ENCODE results near the gene NKAIN4.
"Not testable (repeated sequence)": the region's sequence is repeated elsewhere in the genome, so short reads cannot be mapped to it uniquely, and the experiment has no call there.

NKAIN4 gene

DNA sequence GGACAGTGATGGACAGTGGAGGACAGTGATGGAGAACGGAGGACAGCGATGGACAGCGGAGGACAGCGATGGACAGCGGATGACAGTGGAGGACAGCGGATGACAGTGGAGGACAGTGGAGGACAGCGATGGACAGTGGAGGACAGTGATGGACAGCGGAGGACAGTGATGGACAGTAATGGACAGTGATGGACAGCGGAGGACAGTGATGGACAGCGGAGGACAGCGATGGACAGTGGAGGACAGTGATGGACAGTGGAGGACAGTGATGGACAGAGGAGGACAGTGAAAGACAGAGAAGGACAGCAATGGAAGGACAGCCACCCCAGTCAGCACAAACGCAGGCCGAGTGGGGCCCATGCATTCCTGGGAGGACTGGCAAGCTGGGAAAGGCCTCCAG, 3.4 kb upstream of the NKAIN4 start:
- DNase-seq (ENCODE audit: low read depth) = no peak

DNA sequence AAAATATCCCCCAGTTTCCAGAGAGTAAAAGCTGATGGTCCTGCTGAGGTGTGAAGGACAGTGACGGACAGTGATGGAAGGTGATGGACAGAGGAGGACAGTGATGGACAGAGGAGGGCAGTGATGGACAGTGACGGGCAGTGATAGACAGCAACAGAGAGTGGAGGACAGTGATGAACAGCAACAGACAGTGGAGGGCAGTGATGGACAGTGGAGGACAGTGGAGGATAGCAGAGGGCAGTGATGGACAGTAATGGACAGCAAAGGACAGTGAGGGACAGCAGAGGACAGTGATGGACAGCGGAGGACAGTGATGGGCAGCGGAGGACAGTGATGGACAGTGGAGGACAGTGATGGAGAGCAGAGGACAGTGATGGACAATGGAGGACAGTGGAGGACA, 2.7 kb upstream of the NKAIN4 start:
- DNase-seq (ENCODE audit: low read depth) = no peak

DNA sequence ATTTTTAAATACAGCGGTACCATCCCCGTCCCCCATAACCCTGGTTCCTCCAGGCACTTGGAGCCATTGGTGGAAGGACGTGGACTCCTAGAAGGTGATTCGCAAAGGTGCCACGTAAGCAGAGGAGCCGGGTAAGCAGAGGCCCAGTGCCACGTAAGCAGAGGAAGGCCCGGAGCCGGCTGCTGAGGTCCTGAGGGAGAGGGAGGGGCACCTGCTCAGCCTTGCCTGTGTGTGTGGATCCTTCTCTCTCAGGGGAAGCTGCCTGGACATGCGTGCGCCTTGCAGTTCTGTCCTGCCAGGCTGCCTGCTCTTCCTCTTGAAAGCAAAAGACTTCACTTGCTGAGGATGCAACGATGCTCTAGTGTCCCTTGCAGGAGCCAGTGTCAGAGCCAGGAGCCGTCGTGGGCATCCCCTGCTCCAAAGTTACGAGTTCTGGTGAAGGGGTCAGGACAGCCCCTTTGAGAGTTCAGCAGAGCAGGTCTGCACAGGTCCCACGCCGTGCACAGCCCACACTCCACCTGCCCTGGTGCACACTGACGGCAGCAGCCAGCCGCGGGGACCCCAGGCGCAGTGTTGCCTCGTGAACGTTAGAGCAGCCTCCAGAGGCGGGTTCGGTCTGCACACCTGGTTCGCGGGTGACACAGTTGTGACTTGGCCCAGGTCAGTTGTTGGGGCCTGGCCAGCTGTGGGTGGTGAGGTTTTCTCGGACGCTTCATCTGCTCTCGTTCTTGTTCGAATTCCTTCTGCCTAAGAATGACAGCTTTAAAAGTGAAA, 1.9 kb upstream of the NKAIN4 start:
- DNase-seq (ENCODE audit: low read depth) = no peak

DNA sequence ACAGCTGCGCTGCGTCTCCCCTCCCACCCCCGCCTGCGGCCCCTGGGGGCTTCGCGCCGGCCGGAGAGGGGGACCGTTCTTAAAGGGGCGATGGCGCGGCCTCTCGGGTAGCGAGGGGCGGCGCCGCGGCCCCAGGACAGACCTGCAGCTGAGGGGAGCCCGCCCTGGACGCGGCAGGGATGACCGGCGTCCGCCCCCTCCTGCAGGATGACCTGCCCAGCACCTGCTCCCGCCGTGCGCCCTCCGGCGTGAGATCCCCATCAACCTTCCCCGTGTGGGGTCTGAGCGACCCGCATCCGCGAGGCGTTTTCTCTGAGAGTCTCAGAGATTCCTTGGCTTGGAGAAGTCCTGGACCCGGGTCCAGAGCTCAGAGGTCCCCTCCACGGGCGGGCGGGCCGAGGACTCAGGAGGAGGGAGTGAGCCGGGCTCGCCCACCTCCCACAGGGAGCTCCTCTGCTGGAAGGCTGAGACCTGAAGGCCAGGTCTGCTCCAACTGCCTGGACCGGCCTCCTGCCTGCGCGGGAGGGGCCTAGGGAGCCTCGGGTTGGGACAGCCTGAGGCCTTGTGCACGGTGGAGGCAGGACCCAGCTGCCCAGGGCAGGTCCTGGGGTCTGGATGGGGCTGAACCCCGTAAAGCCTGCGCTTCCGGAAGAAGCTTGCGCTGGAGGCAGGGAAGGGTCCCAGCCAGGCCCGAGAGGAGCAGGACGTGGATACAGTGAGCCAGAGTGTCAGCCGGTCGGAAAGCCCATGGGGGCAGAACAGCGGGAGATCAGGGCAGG, 532 bp upstream of the NKAIN4 start:
- DNase-seq (ENCODE audit: low read depth) = no peak

GRCh38 chr20:63253438-63254231, 628 bp downstream of the NKAIN4 start:
- DNase-seq (ENCODE audit: low read depth) = no peak

- no peak for DNase-seq (ENCODE audit: low read depth)
Observed at GRCh38 chr20:63253065-63253437, 1.2 kb downstream of the NKAIN4 start.

DNA sequence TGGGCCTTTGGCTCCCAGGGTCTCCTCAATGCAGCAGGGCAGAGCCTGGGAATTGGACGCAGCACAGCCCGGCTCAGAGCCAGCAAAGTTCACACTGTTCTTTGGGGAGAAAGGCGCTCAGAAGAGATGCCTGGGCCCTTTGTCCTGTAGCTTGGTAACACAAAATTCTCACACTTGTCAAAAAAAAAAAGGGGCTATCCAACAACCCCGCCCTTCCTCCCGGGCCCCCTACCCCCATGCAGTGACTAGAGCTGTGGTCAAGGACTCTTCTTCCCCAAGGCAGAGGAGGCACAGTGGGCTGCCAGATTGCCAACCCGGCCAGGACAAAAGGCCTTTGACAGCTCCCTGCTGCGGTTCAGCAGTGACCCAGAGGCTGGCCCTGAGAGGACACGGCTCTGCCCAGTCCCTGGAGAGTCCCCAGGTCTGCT, 2.0 kb downstream of the NKAIN4 start:
- DNase-seq (ENCODE audit: low read depth) = no peak

DNA sequence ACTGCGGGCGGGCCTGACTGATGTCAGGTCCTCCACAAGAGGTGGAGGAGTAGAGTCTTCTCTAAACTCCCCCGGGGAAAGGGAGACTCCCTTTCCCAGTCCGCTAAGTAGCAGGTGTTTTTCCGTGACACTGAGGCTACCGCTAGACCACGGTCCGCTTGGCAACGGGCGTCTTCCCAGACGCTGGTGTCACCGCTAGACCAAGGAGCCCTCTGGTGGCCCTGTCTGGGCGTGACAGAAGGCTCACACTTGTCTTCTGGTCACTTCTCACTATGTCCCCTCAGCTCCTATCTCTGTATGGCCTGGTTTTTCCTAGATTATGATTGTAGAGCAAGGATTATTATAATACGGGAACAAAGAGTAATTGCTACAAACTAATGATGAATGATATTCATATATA, 2.9 kb downstream of the NKAIN4 start:
- not testable (repeated sequence) for DNase-seq (ENCODE audit: low read depth)

DNA sequence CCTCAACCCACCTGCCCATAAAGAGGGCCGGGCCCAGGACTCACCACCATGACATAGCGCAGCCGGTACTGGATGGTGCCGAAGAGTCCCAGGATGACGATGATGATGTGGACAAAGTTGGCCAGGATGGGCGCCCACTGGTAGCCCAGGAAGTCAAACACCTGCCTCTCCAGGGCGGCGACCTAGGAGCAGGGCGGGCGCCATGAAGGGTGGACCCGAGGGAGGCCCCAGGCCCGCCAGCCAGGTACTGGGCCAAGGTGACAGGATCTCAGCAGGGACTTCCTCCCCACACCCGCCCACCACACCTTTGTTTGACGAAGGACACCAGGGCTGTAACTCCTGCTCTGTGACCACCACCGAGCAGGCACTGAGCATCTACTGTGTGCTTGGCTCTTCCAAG, 4.4 kb downstream of the NKAIN4 start:
- no peak for DNase-seq (ENCODE audit: low read depth)

DNA sequence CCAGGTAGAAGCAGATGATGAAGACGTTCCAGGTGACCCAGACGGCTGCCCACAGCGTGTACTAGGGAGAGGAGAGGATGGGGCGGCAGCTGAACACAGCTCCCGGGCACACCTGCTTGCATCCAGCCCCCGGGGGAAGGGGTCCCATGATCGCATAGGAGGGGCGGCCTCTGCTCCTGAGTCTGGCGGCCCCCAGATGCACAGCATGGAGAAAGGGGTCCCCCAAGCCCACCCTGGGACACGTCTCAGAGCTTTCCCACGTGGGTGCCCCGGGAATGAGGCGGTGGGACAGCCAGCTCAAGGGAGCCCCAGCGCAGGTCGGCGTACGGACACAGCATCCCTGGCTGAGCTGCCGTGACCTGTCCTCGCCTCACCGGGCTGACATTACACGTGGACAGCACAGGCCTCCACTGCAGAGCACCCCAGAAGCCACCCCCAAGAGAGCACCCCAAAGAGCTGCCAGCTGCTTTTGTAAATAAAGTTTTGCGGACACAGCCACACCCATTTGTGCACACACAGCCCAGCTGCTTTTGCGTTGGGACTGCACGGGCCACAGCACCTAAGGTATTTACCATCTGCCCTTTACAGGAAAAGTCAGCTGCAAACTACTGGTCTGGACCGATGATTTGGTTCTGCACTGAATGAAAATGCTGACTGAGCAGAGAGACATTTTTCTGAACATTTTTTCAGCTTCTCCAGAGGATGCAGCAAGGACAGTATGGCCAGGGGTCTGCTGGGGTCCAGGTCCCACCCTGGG, 5.2 kb downstream of the NKAIN4 start:
- DNase-seq (ENCODE audit: low read depth) = no peak

- no peak for DNase-seq (ENCODE audit: low read depth)
Observed at GRCh38 chr20:63247671-63248228, 6.5 kb downstream of the NKAIN4 start.

GRCh38 chr20:63246490-63247288, 7.6 kb downstream of the NKAIN4 start:
- DNase-seq (ENCODE audit: low read depth) = no peak

- DNase-seq (ENCODE audit: low read depth) = no peak
Observed at GRCh38 chr20:63244468-63244867, 9.8 kb downstream of the NKAIN4 start.

- no peak for DNase-seq (ENCODE audit: low read depth)
Observed at GRCh38 chr20:63243604-63244247, 10.5 kb downstream of the NKAIN4 start.

GRCh38 chr20:63242736-63243135, 11.5 kb downstream of the NKAIN4 start:
- no peak for DNase-seq (ENCODE audit: low read depth)

DNA sequence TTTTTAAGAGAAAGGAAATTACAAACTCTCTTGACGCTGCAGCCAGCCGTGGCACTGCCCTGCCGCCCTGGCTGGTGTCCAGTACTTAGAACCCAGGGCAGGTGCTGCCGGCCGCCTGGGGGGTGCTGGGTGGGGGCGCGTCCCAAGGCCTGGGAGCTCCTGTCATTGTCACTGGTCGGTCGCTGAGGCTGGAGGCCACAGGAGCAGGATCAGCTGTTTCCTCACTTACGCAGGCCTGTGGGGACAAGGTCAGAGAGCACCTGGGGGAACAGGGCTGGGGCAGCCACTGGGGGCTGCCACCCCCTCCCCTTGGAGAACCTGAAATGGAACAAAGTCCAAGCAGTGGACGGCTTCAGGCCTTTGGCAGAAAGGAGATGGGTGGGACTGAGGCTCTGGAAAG, 13.0 kb downstream of the NKAIN4 start:
- DNase-seq (ENCODE audit: low read depth) = no peak

- DNase-seq (ENCODE audit: low read depth) = no peak
Observed at GRCh38 chr20:63240004-63240403, 14.3 kb downstream of the NKAIN4 start.

- no peak for DNase-seq (ENCODE audit: low read depth)
Observed at GRCh38 chr20:63239431-63239830, 14.8 kb downstream of the NKAIN4 start.

DNA sequence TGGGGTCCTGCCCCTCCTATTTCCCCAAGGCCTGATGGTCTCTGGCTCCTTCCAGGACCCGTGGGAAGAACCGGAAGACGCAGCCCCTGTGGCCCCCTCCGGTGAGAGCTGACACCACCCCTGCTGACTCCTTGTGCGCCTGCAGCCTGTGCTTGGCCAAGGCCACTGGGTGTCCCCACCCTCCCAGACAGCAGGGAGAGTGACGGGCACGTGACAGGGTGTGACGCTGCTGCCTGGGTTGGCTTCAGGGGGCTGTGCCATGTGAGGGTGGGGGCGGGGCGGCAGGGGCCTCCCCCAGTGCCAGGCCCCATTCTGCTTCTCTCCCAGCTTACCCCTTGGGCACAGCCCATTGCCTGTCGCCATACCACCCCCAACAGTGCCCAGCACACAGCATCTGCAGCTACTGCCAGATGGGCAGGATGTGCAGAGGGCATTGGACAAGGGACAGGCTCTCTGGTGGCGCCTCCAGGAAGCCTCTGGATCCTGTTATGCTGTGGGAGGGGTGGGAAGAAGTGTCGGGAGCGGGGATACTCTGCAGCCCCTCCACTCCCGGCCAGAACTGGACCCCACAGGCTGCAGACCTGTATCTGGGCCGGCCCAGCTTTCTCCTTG, 15.6 kb downstream of the NKAIN4 start:
- DNase-seq (ENCODE audit: low read depth) = no peak

DNA sequence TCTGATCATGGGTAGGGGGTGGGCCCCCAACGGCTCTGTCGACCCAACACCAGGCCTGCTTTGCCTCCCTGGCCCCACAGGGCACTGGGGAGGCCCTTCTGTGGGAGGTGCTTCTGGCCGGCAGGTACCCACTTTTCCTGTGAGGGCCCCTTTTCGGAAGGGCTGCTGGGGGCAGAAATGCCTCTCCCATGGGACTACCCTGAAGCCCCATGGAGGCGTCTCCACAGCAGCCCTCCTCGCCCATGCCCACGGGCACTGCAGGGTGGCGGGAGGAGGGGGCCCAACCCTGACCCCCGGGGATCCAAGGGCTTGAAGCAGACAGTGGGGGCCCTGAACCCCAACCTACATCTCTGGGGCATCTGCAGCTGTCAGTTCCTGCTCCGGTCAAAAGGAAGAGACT, 16.2 kb downstream of the NKAIN4 start:
- no peak for DNase-seq (ENCODE audit: low read depth)

Data from T follicular helper cell (primary cell).